GM21515 (cell line): Measurements from ENCODE around the gene PRKCG.

Source experiments
- ATAC-seq: cut with Tn5 transposase; IDR thresholded peaks from one replicate; pipeline ENCODE4 v1.9.1; 2021; ENCODE audit not compliant: unreplicated experiment

PRKCG gene

DNA sequence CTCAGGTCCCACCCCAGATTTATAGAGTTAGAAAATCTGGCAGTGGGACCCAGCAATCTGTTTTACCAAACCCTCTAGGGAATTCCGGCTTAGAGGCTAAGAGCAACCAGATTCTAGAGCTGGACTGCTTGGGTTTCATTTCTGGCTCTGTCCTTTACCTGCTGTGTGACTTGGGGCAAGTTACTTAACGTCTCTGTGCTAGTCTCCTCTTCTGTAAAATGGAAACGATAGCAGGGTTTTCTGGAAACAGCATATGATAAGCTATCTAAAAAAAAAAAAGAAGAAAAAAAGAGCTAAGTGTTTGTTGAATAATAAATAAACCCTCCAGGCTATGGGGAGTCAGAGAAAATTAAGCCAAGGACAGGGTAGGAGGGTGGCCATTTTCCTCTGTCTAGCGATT lies 15.5 kb downstream of the PRKCG start:
- ATAC-seq: no peak

DNA sequence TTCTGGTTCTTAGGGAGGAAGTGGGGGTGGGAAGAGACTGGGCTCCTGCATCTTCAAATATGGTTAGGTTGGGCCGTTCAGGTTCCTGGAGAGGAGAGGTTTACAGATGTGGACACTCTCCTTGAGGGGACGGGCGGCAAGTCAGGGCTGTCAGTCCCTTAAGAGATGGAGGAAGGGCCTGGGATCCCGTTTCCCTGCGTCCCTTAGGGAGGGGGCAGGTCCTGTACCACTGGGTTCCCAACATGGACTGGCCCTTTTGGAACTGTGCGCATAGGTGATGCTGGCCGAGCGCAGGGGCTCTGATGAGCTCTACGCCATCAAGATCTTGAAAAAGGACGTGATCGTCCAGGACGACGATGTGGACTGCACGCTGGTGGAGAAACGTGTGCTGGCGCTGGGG lies 16.2 kb downstream of the PRKCG start:
- ATAC-seq: no peak

DNA sequence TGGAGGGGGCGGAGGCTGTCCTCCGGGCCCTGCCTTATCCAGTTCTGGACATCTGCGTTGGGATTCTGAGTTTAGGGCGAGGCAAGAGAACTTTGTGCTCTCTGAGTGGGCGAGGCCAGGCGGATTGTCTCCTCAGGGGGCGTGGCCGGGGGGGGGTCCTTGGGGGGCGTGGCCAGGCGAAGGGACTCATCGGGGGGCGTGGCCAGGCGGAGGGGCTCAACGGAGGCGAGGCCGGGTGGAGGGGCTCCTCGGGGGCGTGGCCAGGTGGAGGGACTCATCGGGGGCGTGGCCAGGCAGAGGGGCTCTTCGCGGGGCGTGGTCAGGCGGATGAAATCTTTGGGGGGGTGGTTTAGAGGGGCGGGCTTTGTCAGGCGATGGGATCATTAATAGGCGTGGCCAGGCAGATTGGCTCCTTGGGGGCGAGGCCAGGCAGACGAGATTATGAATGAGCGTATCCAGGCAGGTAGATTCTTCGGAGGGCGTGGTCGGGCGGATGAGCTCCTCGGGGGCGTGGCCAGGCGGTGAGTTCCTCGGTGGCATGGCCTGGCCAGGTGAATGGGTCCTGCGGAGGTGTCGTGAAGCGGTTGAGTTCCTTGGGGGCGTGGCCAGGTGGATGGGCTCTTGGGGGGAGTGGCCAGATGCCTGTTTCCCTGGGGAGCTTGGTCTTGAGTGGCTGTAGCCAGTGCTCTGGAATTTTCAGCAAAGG lies 16.8 kb downstream of the PRKCG start:
- ATAC-seq: no peak

DNA sequence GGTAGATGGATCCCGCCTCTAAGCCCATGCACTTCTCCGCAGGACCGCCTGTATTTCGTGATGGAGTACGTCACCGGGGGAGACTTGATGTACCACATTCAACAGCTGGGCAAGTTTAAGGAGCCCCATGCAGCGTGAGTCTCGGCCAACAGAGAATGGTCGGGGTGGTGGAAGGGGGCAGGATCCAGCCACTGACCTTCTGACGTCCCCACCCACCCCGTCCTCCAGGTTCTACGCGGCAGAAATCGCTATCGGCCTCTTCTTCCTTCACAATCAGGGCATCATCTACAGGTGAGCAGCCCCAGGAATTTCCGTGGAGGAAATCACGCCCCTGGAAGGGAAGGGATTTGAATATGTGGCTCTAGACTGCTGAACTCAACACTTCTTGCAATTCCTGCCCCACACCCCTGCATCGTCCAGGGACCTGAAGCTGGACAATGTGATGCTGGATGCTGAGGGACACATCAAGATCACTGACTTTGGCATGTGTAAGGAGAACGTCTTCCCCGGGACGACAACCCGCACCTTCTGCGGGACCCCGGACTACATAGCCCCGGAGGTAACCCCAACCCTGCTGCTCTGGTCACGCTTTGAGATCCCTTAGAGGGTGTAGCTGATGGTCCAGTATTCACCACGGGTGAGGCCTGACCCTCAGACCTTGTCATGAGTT lies 18.3 kb downstream of the PRKCG start:
- no peak for ATAC-seq

DNA sequence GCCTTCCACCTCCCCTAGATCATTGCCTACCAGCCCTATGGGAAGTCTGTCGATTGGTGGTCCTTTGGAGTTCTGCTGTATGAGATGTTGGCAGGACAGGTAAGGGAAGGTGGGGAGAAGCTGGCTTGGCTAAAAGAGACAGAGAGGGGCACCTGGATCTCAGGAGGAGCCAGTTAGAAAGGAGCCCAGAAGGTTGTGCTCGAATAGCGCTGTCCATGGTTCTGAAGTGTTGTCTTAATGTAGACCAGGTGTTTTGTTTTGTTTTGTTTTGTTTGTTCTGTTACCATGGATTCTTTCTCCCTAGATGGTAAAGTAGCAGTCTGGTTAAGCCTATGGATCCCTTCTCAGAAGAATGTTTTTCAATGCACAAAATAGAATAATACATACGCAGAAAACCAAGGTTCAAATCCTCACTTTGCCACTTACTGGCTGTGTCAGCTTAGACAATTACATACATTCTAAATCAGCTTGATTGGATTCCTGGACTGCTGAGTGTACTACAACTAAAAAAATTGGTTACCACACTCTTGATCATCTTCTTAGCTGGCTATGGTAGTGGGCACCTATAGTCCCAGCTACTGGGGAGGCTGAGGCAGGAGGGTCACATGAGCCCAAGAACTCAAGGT lies 21.2 kb downstream of the PRKCG start:
- ATAC-seq: no peak

DNA sequence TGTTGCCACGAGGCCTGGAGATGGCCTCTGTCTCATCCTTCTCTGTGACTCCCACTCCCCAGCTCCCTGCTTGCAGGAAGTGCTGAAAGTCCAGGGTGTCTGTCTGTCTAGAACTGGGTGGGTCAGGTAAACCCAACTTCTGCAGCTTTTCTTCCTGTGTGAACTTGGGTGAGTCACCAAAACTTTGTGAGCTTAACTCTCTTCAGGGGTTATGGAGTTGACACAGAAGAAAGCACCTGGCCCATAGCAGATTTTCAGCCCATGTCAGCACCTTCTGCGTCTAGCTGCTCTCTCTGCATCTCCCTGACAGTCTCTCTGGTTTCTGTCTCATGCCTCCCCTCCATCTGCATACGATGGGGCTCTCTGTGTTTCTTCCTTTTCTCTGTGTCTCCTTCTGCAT lies 22.9 kb downstream of the PRKCG start:
- no peak for ATAC-seq

DNA sequence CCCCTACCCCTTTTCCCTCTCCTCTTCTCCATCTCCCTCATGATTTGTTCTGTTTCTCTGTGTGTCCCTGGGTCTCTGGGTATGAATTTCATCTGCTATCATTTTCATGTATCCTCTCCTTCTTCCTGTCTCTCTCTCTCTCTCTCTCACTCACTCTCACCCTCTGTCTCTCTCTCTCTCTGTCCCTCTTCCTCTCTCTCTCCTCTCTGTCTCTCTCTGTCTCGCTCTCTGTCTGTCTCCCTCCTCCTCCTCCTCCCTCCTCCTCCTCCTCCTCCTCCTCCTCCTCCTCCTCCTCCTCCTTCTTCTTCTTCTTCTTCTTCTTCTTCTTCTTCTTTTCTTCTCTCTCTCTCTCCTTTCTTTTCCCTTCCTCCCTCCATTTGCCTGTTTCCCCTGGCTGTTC lies 23.8 kb downstream of the PRKCG start:
- no peak for ATAC-seq

DNA sequence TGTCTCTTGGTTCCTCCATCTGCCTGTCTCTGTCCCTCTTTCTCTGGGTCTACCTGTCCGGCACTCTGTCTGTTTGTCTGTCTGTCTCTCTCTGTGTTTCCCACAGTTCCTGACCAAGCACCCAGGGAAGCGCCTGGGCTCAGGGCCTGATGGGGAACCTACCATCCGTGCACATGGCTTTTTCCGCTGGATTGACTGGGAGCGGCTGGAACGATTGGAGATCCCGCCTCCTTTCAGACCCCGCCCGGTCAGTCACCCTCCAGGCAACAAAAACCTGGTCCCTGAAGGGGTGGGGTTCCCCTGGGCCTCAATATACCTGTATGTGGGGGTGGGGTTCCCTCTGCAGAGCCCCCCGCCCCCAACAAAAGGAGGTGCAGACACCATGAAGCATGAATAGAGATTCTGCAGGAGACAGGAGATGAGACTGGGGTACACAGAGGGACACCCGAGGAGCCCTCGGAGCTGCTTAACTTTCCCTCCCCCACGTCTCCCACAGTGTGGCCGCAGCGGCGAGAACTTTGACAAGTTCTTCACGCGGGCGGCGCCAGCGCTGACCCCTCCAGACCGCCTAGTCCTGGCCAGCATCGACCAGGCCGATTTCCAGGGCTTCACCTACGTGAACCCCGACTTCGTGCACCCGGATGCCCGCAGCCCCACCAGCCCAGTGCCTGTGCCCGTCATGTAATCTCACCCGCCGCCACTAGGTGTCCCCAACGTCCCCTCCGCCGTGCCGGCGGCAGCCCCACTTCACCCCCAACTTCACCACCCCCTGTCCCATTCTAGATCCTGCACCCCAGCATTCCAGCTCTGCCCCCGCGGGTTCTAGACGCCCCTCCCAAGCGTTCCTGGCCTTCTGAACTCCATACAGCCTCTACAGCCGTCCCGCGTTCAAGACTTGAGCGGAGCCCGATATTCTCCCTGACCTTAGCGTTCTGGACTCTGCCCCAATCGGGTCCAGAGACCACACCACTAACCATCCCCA lies 24.5 kb downstream of the PRKCG start:
- no peak for ATAC-seq

DNA sequence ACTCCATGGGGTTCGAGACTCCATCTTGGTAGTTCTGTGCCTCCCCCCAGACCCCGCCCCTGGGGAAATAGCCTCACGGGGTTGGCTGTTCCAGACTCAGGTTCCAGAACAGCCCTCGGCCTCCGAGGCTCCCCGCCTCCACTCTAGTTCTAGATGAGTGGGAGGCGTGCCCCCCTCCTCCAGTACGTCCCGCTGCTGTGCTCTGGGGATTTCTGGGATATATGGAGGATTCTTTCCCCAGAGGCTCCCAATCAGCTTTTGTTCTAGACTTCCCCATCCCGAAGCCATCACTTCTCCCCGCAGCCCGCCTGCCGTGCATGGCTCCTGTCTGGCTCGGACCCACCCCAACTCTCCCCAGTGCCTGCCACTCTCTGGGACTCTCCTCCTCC lies 25.2 kb downstream of the PRKCG start:
- no peak for ATAC-seq

DNA sequence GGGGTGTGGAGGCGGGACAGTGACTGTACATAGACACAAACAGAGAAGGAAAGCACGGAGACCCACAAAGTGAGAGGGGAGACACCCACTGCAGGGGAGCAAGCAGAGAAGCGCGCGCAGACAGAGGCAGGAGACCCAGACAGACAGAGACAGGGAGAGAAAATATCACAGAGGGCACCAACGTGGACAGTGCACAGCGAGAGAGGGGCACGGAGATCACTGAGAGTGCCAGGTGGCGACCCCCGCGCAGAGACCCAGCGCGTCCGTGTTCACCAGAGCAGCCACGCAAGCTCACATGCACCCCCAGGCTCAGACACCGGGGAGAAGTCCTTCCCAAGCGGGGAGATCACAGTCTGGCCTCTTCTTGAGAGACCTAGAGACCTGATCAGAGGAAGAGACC lies 25.7 kb downstream of the PRKCG start:
- no peak for ATAC-seq

DNA sequence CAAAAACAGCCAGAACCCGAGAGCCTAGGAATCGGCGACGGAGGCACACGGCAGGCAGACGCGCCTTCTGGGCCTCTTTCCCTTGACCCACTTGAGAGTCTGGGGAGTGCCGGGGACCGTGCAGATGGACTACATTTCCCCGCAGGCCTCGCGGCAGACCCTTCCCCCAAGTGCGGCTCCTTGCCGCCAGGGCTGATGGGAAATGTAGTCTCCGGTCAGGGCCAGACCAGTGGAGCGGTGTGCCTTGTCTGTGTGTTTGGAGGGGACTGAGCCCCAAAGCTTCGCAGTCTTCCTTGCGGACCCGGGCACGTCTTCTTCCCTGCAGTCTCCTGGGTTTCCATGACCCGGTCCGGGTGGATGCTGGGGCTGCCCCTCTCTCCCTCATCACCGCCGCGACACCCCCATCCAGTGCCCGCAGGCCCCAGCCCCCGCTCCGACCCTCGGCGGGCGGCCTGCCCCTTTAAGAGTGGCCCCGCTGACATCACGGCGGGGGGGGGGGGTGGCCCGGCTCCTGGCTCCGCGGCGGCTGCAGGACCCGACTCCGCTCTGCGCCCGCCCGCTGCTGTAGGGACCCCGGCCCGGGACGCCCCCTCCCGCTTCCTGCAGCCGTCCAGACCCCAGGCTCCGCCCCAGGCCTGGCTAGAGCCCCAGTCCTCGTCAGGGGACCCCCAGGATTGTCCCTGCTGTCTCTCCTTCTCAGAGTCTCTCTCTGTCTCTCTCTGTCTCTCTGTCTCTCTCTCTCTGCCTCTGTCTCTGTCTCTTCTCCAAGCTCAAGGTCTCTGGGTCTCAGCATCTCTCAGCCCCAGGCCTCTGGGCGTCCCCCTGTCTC lies 26.3 kb downstream of the PRKCG start:
- ATAC-seq: no peak

DNA sequence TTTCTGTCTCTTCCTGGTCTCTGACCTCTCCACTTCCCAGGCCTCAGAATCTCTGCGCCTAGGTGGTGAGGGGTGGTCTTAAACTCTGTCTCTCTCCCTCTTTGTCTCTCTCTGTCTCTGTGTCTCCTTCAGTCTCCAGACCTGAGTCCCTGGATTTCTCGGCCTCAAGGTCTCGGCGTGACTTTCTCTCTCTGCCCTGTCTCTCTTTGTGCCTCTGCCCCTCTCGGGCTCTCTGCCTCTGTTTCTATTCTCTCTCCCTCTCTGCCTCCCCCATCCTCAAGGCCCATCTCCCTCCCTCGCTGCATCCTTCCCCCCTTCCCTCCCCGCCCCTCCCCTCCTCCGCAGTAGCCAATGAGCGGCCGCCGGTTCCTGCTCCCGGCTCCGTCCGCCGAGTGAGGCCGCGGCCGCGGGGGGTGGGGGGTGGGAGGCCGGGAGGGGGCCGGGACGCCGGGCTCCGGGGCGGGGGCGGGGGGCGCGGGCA lies 27.0 kb downstream of the PRKCG start, which contains the start of gene CACNG7:
CACNG7 (plus strand) TSS at position 344 of the 481 bp plus-strand sequence. CDS start 3,554 bp downstream, outside the sequence.
- no peak for ATAC-seq

DNA sequence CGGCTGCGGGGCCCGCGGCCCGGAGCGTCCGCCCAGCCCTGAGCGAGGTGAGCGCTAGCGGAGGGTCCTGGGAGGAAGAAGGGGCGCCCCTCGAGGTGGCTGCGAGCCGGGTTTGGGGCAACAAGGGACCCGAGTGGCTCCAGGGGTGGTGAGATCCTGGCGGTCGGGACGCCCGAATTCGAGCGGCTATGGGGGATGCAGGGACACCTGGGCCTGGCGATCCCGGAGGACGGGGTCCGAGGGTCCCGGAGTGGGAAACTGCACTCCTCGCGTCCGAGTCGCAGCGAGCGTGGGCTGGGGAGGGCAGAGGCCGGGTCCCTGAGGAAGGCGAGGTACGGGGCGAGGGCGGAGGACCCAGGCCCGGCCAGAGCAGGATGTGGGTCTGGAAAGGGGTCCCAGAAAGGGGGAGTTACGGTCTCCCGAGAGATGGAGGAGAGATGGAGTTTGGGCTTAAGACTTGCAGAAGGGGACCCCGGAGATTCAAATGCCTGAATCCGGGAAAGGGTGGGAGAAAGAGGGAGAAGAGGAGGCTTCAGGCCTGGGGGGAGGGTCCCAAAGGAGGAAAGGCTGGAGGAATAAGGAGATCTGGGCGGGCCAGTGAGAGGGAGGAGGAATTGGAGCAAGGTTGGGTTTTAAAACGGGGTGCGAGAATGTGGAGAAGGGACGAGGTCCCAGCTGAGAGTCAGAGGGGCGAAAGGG lies 27.6 kb downstream of the PRKCG start:
- ATAC-seq: no peak

DNA sequence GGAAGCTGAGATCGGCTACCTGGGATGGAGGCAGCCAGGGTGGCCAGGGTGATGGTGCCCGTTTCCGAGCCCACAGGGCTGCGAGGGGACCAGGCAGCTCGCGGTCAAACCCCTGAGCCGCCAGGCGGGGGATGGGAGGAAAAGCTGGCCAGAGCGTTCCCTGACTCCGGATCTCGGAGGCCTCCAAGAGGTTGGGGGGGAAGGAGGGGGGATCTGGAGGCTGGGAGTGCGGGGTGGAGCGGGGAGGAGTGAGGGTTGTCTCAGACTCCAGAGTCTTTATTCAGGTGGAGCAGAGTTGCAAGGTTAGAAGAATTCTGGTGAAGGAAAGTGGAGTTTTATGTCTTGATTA lies 28.1 kb downstream of the PRKCG start:
- ATAC-seq: no peak

DNA sequence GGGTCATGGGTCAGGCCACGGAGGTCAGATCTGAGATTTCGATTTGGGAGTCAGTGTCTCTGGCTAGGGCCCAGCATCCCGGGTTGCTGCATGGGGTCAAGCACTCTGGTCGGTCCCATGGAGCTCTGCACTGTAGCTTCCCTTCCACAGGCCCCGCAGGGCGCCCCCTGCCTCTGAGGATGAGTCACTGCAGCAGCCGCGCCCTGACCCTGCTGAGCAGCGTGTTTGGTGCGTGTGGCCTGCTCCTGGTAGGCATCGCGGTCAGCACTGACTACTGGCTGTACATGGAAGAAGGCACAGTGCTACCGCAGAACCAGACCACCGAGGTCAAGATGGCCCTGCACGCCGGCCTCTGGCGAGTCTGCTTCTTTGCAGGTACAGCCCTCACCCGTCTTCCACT lies 30.7 kb downstream of the PRKCG start:
- no peak for ATAC-seq

DNA sequence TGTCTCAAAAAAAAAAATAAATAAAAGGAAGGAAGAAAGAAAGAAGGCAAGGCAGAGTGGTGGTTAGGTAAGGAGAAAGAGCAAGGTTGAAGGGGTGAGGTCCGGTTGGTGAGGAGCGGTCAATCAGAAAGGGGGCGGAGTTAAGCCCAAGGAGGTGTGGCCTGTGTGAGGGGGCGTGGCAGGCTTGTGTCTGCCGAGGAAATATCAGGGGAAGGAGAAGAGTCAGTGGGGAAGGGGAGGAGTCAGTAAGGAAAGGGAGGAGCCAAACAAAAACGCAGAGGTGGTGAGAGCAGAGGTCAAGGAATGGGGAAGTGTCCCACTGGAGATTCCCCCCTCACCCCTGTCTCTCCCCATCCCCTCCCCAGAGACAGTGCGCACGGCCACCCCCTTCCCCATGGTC lies 33.0 kb downstream of the PRKCG start:
- no peak for ATAC-seq

DNA sequence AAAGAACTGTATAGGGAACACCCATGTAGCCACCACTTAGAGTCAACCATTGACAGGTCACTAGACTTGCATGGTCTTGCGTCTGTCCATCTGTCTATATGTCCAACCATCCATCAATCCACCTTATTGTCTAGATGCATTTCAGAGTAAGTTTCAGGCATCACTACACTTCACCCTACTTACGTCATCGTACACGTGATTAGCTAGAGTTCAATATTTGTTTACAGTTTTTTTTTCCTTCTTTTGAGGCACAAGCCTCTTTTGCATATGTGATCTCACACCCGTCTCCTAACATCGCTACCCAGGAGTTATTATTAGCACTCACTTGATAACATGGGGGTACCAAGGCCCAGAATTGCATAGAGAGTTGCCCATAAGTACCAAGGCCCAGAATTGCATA lies 34.0 kb downstream of the PRKCG start:
- no peak for ATAC-seq

DNA sequence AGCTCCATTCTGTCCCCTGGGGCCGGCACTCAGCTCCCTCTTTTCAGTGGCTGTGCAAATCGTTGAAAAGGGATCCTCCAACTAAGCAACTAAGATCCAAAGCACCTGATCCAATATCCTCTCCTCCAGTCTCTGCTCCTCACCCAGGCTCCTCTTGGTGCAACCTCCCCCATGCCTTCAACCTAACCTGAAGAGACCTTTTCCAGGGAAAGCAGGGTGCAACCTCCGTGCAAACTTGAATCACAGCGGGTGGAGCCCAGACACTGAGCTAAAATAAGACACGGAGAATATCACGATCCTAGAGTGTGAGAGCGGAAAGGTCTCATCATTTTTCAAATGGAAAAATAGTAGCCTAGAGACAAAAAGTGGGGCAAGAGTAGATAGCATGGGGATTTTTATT lies 35.4 kb downstream of the PRKCG start:
- ATAC-seq: no peak

DNA sequence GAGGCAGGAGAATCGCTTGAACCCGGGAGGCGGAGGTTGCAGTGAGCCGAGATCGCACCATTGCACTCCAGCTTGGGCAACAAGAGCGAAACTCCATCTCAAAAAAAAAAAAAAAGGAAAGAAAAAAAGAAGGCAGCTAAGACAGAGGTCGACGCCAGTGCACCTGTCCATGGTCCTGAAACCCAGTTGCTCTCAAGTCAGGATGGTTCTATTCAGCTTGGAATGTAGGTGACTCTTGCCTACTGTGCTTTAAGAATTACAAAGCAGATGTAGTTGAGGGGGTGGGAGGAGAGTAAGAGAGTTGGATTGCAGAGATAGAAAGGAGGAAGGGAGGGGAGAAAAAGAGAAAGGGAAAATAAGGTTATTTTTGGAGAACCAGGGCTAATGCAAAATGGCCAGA lies 45.7 kb downstream of the PRKCG start:
- no peak for ATAC-seq

DNA sequence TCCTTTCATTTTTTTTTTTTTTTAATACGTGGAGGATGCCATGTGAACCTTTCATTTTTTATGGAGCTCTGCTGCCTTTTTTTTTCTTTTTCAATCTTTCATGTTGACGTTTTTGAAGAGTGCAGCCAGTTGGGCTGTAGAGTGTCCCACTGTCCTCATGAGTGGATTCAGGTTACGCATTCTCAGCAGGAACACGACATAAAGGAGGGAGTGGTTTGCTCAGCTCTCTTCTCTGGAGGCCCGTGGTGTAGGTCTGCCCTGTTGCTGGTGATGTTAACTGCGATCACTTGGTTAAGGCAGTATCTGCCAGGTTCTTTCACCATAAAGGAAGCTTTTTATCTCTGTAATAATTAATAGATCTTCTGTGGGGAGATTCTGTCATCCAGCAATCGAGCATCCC lies 54.0 kb downstream of the PRKCG start:
- ATAC-seq: no peak
